OCI-LY3 (cell line): ENCODE results near the gene SIK2.

Experiments used
- CTCF ChIP-seq: fragments of 200-600, 300-600 bp; sonication (generic); IDR thresholded peaks from 2 replicates; pipeline ENCODE4 v1.5.1; 2014; ENCODE audit warnings: antibody characterized with exemption, low read length, low read depth
- EZH2phosphoT487 ChIP-seq: fragments of 200-600 bp; shearing (Covaris generic); IDR thresholded peaks from 2 replicates; pipeline ENCODE4 v1.6.1; 2018; ENCODE audit warnings: antibody characterized with exemption, mixed run types, low read depth

GRCh38 chr11:111561791-111562325, 40.4 kb upstream of the SIK2 start:
- no peak for TF ChIP-seq EZH2phosphoT487
- no peak for TF ChIP-seq CTCF
